Thoracic aorta (tissue), 2 donors: Measurements from ENCODE around the gene TMEM54. TPM values are rescaled to one million over a fixed set of nuclear protein-coding genes. Genes with fewer than 3 reads are reported as not detected.
A peak's percentile ranks its signal among the peaks of the same experiment; 100 is the strongest.

Experiments
- ATAC-seq: fragments of 150-250 bp; one replicate; pipeline ENCODE4 v1.8.0; 2017; ENCODE audit warnings: low read depth; ENCODE audit not compliant: insufficient number of reproducible peaks, low FRiP score
- DNase-seq: peaks from one replicate; pipeline ENCODE4 v3.0.0-alpha.2; 2020; ENCODE audit warnings: low spot score
- H3K27ac ChIP-seq, 2 donors: fragments of 200-600 bp; sonication (generic); 1 replicate in 1 of 2; 2 replicates in 1 of 2; pipeline ENCODE4 v1.5.1; 2016; ENCODE audit warnings: mild to moderate bottlenecking in 2 of 2, moderate library complexity in 2 of 2
- H3K27me3 ChIP-seq: fragments of 200-600 bp; sonication (generic); replicated peaks from 2 replicates; pipeline ENCODE4 v1.6.0; 2016; ENCODE audit warnings: mild to moderate bottlenecking; ENCODE audit not compliant: insufficient read depth
- H3K36me3 ChIP-seq: fragments of 200-600 bp; sonication (generic); one replicate; pipeline ENCODE4 v1.5.1; 2016
- H3K4me1 ChIP-seq, 2 donors: fragments of 200-600 bp; sonication (generic); 1 replicate in 1 of 2; 2 replicates in 1 of 2; pipeline versions ENCODE4 v1.5.1 to v1.6.0; 2016; ENCODE audit warnings: low read depth in 2 of 2, mild to moderate bottlenecking in 1 of 2; ENCODE audit not compliant: control insufficient read depth in 1 of 2
- H3K4me3 ChIP-seq: fragments of 200-600 bp; sonication (generic); 2 replicates; pipeline ENCODE4 v1.5.1; 2016; ENCODE audit warnings: mild to moderate bottlenecking
- H3K9me3 ChIP-seq: fragments of 200-600 bp; sonication (generic); 2 replicates; pipeline ENCODE4 v1.5.1; 2016
- total RNA-seq, 2 donors: library from RNA; depleted of rRNA; stranded (reverse); fragments of >200 nt; gene quantifications; one replicate each; pipeline versions ENCODE4 v1.1.0 to v1.2.3, GENCODE V29; 2016
- TF ChIP-seq, protein P1 (sequence below): fragments of 200-600 bp; sonication (generic); IDR thresholded peaks from one replicate; pipeline ENCODE4 v1.5.1; 2019; ENCODE audit warnings: antibody characterized with exemption

Gene TMEM54
- 10 to 100 TPM; 28.1 to 56.6 TPM for total RNA-seq

GRCh38 chr1:32900956-32901822 lies at the start of gene TMEM54:
Gene TMEM54, minus strand, starts transcription at chr1:32901389. Its CDS starts 151 bp downstream, at chr1:32901238.
- no peak for ATAC-seq
- TF ChIP-seq, protein P1, sequence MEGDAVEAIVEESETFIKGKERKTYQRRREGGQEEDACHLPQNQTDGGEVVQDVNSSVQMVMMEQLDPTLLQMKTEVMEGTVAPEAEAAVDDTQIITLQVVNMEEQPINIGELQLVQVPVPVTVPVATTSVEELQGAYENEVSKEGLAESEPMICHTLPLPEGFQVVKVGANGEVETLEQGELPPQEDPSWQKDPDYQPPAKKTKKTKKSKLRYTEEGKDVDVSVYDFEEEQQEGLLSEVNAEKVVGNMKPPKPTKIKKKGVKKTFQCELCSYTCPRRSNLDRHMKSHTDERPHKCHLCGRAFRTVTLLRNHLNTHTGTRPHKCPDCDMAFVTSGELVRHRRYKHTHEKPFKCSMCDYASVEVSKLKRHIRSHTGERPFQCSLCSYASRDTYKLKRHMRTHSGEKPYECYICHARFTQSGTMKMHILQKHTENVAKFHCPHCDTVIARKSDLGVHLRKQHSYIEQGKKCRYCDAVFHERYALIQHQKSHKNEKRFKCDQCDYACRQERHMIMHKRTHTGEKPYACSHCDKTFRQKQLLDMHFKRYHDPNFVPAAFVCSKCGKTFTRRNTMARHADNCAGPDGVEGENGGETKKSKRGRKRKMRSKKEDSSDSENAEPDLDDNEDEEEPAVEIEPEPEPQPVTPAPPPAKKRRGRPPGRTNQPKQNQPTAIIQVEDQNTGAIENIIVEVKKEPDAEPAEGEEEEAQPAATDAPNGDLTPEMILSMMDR: no peak
- H3K27ac ChIP-seq: no peak within 1 kb of the TSS
- H3K4me3 ChIP-seq: peak within 1 kb of the TSS; percentile 89
- DNase-seq: no peak
- no peaks in the 10 kb centered on the region for H3K36me3 ChIP-seq
- H3K4me1 ChIP-seq: peaks cover 3 to 11% of the 10 kb centered on the region in 2 donors
- no peaks in the 10 kb centered on the region for H3K27me3 ChIP-seq
- H3K9me3 ChIP-seq: no peaks in the 10 kb centered on the region

DNA sequence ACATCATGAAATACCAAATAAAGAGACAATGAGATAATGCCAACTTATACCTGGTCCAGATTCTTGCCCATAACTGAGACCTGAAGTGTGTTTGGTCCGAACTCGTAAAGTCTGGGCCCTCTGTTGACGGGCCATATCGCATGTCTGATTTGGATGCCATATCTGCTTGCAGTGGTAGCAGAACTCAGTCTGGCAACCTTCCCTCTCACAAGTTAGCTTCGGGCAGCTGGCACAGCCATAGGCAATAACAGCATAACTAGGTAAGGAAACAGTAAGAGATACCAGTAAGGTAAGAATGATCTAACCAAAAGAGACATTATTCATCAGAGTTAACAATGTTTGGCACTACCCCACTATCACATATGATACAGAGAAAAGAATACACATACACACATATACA lies 48.3 kb upstream of the TMEM54 start:
- Histone ChIP-seq H3K9me3 (no peaks in the 10 kb centered on the region), H3K27ac (peak overlapping the region; percentile 69 to 84), H3K4me3 (peak overlapping the region; percentile 5), H3K36me3 (no peaks in the 10 kb centered on the region), H3K27me3 (no peaks in the 10 kb centered on the region), H3K4me1 (peaks cover 50 to 59% of the 10 kb centered on the region in 2 donors)
- TF ChIP-seq, protein P1: no peak
- ATAC-seq: no peak
- no peak for DNase-seq

- TF ChIP-seq, protein P1: no peak
- Histone ChIP-seq H3K9me3 (no peaks in the 10 kb centered on the region), H3K36me3 (peaks cover 5% of the 10 kb centered on the region), H3K27me3 (no peaks in the 10 kb centered on the region), H3K4me1 (peaks cover 46 to 59% of the 10 kb centered on the region in 2 donors), H3K27ac (peak overlapping the region; percentile 69 to 84), H3K4me3 (peak overlapping the region; percentile 5)
- no peak for DNase-seq
- no peak for ATAC-seq
Measured at GRCh38 chr1:32948905-32949304, 47.7 kb upstream of the TMEM54 start.

GRCh38 chr1:32948390-32948722 lies 47.2 kb upstream of the TMEM54 start:
- Histone ChIP-seq H3K4me3 (no peak overlapping the region), H3K4me1 (peaks cover 45 to 59% of the 10 kb centered on the region in 2 donors), H3K27me3 (no peaks in the 10 kb centered on the region), H3K9me3 (no peaks in the 10 kb centered on the region), H3K36me3 (peaks cover 8% of the 10 kb centered on the region), H3K27ac (peak overlapping the region; percentile 69 to 84)
- ATAC-seq: no peak
- TF ChIP-seq, protein P1: no peak
- no peak for DNase-seq

DNA sequence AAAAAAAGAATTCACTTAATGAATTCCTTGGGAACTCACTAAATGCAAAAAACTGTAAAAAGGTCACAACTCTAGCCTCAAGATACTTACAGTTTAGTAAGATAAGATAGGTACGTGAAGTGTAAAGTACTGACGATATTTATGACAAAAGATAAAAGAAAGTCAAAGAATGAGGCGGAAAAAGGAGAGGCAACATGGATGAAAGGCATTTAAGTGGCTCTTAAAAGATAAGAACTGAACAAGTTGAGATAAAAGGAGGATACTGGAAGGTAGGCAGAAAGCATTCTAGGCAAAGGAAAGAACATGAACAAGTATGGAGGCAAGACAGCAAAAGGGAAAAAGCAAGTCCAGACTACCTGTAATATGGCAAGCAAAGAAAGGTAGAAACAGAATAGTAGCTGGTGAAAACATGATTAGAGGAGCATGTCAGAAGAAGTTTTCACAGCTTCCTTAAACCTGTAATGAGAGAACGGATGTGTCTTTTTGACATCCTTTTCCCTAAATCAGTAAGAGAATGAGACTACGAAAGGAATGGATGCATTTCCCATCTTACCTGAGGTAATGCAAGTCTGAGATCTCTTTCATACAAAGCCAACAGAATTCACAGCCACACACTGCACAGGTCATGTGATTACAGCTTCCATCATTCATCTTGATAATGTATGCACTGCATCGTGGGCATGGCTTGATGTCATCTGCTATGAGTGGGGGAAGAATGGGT lies 46.6 kb upstream of the TMEM54 start:
- H3K27me3 ChIP-seq: no peaks in the 10 kb centered on the region

More for the DNA sequence above, 46.6 kb upstream of the TMEM54 start:
- Histone ChIP-seq H3K27ac (peak overlapping the region; percentile 69 to 84), H3K9me3 (no peaks in the 10 kb centered on the region), H3K4me1 (peaks cover 43 to 59% of the 10 kb centered on the region in 2 donors), H3K4me3 (no peak overlapping the region), H3K36me3 (peaks cover 8% of the 10 kb centered on the region)
- DNase-seq: no peak
- TF ChIP-seq, protein P1: no peak
- ATAC-seq: no peak
